HCT116 (cell line): Measurements from ENCODE around the gene CRADD. TPM values are rescaled to one million over a fixed set of nuclear protein-coding genes. Genes with fewer than 3 reads are reported as not detected.

ENCODE experiments used
- ATAC-seq: fragments of 200-7000 bp; cut with Tn5 transposase; 2 replicates; pipeline ENCODE4 v1.9.1; 2020; ENCODE audit warnings: mild to moderate bottlenecking, moderate library complexity
- BruUV-seq: library from RNA; stranded (reverse); fragments of 400-500 nt; replicated peaks from 2 replicates; lab custom pipeline; 2021; lab: Mats Ljungman, UMichigan
- CTCF ChIA-PET: fragments of 300-600 bp; sonication (Branson Sonifier 250); formaldehyde crosslinking; loops from one replicate; lab custom pipeline; 2021; ENCODE audit warnings: antibody characterized with exemption; lab: Charles Lee
- POLR2A ChIA-PET: fragments of 300-600, 350-600 bp; sonication (Branson Sonifier 250); formaldehyde crosslinking; loops from one replicate; lab custom pipeline; 2021; ENCODE audit warnings: antibody characterized with exemption; lab: Charles Lee
- RAD21 ChIA-PET, 2 experiments: fragments of 300-600 bp; sonication (Branson Sonifier 250); formaldehyde crosslinking; loops; one replicate each; lab custom pipeline; 2023; ENCODE audit warnings: low total read pairs in 2 of 2; ENCODE audit not compliant: uncharacterized antibody in 2 of 2, unreplicated experiment in 2 of 2, low non-redundant PET in 1 of 2; lab: Charles Lee
- DNase-seq: peaks from one replicate; pipeline ENCODE4 v3.0.0-alpha.2; 2010; ENCODE audit warnings: low read depth, low spot score
- H2AFZ ChIP-seq: fragments of 200-600 bp; shearing (Covaris generic), sonication (generic); 2 replicates; pipeline ENCODE4 v1.6.1; 2017; ENCODE audit warnings: low read depth, mixed run types, mixed read lengths, antibody characterized with exemption, low read length; ENCODE audit not compliant: poor library complexity, severe bottlenecking
- H3K27ac ChIP-seq: 2 replicates; pipeline ENCODE4 v1.5.1; 2012; ENCODE audit warnings: low read depth, low read length
- H3K27me3 ChIP-seq: fragments of 200-600 bp; sonication (generic); 2 replicates; pipeline ENCODE4 v1.6.1; 2016; ENCODE audit warnings: mixed run types, low read length, mixed read lengths; ENCODE audit not compliant: insufficient read depth
- H3K36me3 ChIP-seq, 2 experiments: fragments of 200-500 bp in 1 of 2; fragments of 200-600 bp in 1 of 2; sonication (Bioruptor generic) in 1 of 2; sonication (generic) in 1 of 2; 2 replicates each; pipeline versions ENCODE4 v1.5.1 to v1.6.1; 2014 to 2016; ENCODE audit warnings: low read length in 2 of 2, inconsistent platforms in 1 of 2, mixed read lengths in 1 of 2, mixed run types in 1 of 2; ENCODE audit not compliant: insufficient read depth in 2 of 2, control insufficient read depth in 1 of 2
- H3K4me1 ChIP-seq, 2 experiments: fragments of 200-600 bp in 1 of 2; sonication (generic) in 1 of 2; 2 replicates each; pipeline versions ENCODE4 v1.5.1 to v1.6.1; 2012 to 2017; ENCODE audit warnings: low read length in 2 of 2, inconsistent platforms in 1 of 2, mild to moderate bottlenecking in 1 of 2, mixed read lengths in 1 of 2, mixed run types in 1 of 2, moderate library complexity in 1 of 2; ENCODE audit not compliant: insufficient read depth in 2 of 2, control insufficient read depth in 1 of 2
- H3K4me2 ChIP-seq: fragments of 200-600 bp; sonication (generic); 2 replicates; pipeline ENCODE4 v1.6.1; 2017; ENCODE audit warnings: mixed run types, low read length, mixed read lengths
- H3K4me3 ChIP-seq, 2 experiments: fragments of 200-600 bp in 1 of 2; sonication (generic) in 1 of 2; replicated peaks in 1 of 2; 2 replicates each; pipeline ENCODE4 v1.5.1; 2011 to 2016; ENCODE audit warnings: low read length in 2 of 2, control low read depth in 1 of 2, low read depth in 1 of 2, mild to moderate bottlenecking in 1 of 2, mixed read lengths in 1 of 2, mixed run types in 1 of 2
- H3K79me2 ChIP-seq: fragments of 200-600 bp; sonication (generic); 2 replicates; pipeline ENCODE4 v1.6.1; 2017; ENCODE audit warnings: mild to moderate bottlenecking, mixed run types, low read length, moderate library complexity, mixed read lengths; ENCODE audit not compliant: insufficient read depth
- H3K9ac ChIP-seq: fragments of 200-600 bp; sonication (generic); 2 replicates; pipeline ENCODE4 v1.6.1; 2016; ENCODE audit warnings: low read length, mixed read lengths
- H3K9me2 ChIP-seq: fragments of 200-600 bp; sonication (generic), shearing (Covaris generic); 2 replicates; pipeline ENCODE4 v1.6.1; 2017; ENCODE audit warnings: mixed run types, mild to moderate bottlenecking, moderate library complexity; ENCODE audit not compliant: insufficient read depth
- H3K9me3 ChIP-seq, 2 experiments: fragments of 200-500 bp in 1 of 2; fragments of 200-600 bp in 1 of 2; sonication (Bioruptor generic) in 1 of 2; sonication (generic) in 1 of 2; 2 replicates each; pipeline ENCODE4 v1.6.1; 2014 to 2017; ENCODE audit warnings: low read length in 2 of 2, mixed read lengths in 2 of 2, inconsistent platforms in 1 of 2, low read depth in 1 of 2, mild to moderate bottlenecking in 1 of 2, mixed run types in 1 of 2, moderate library complexity in 1 of 2; ENCODE audit not compliant: control insufficient read depth in 1 of 2, insufficient read depth in 1 of 2
- H4K20me1 ChIP-seq: fragments of 200-600 bp; sonication (generic), shearing (Covaris generic); 2 replicates; pipeline ENCODE4 v1.6.1; 2017; ENCODE audit warnings: mixed run types, mild to moderate bottlenecking, moderate library complexity; ENCODE audit not compliant: insufficient read depth
- CEBPB ChIP-seq: IDR thresholded peaks from 2 replicates; pipeline ENCODE4 v1.6.1; 2012; ENCODE audit warnings: low read depth
- EGR1 ChIP-seq: IDR thresholded peaks from 2 replicates; pipeline ENCODE4 v1.6.1; 2012; ENCODE audit warnings: low read depth
- ELF1 ChIP-seq: IDR thresholded peaks from 2 replicates; pipeline ENCODE4 v1.6.1; 2012; ENCODE audit warnings: low read depth, borderline replicate concordance
- EZH2 ChIP-seq: fragments of 200-600 bp; sonication (generic); IDR thresholded peaks from 2 replicates; pipeline ENCODE4 v1.6.1; 2017; ENCODE audit warnings: antibody characterized with exemption, mixed run types
- EZH2phosphoT487 ChIP-seq: fragments of 200-600 bp; IDR thresholded peaks from 2 replicates; pipeline ENCODE4 v1.6.1; 2018; ENCODE audit warnings: antibody characterized with exemption, borderline replicate concordance
- FOSL1 ChIP-seq: IDR thresholded peaks from 2 replicates; pipeline ENCODE4 v1.6.1; 2012; ENCODE audit warnings: low read depth
- POLR2A ChIP-seq: IDR thresholded peaks from 2 replicates; pipeline ENCODE4 v1.7.0; 2011; ENCODE audit warnings: borderline replicate concordance; ENCODE audit not compliant: insufficient read depth, insufficient read length; ENCODE audit errors: extremely low read depth
- POLR2AphosphoS5 ChIP-seq: IDR thresholded peaks from 2 replicates; pipeline ENCODE4 v1.6.1; 2011; ENCODE audit warnings: mild to moderate bottlenecking, low read depth, low read length, moderate library complexity
- RAD21 ChIP-seq: IDR thresholded peaks from 2 replicates; pipeline ENCODE4 v1.6.1; 2012; ENCODE audit warnings: low read depth, mild to moderate bottlenecking
- SIN3A ChIP-seq: IDR thresholded peaks from 2 replicates; pipeline ENCODE4 v1.6.1; 2012; ENCODE audit warnings: low read depth
- SP1 ChIP-seq: IDR thresholded peaks from 2 replicates; pipeline ENCODE4 v1.6.1; 2012; ENCODE audit warnings: low read depth
- SRF ChIP-seq: IDR thresholded peaks from 2 replicates; pipeline ENCODE4 v1.6.1; 2012; ENCODE audit warnings: low read depth
- TCF7L2 ChIP-seq: IDR thresholded peaks from 2 replicates; pipeline ENCODE4 v1.7.0; 2011; ENCODE audit warnings: borderline replicate concordance, inconsistent platforms; ENCODE audit not compliant: insufficient read depth, insufficient read length; ENCODE audit errors: extremely low read depth
- YY1 ChIP-seq: IDR thresholded peaks from 2 replicates; pipeline ENCODE4 v1.6.1; 2011; ENCODE audit warnings: low read length, low read depth, moderate library complexity, mild to moderate bottlenecking; ENCODE audit not compliant: insufficient replicate concordance; ENCODE audit errors: extremely low read depth
- ZFX ChIP-seq: fragments of 450-650 bp; IDR thresholded peaks from 2 replicates; pipeline ENCODE4 v1.6.1; 2017
- ZNF274 ChIP-seq: fragments of 200-500 bp; sonication (Bioruptor generic); IDR thresholded peaks from 2 replicates; pipeline ENCODE4 v1.6.1; 2014; ENCODE audit warnings: mild to moderate bottlenecking, low read depth, low read length, inconsistent platforms
- intact Hi-C: fragments of 100-400 bp; cut with micrococcal nuclease; formaldehyde crosslinking; loops from 2 replicates; pipeline ENCODE4 v1.10.0; 2022
- total RNA-seq: library from RNA; stranded (reverse); gene quantifications from one replicate; pipeline ENCODE4 v1.2.1, GENCODE V29; 2021; ENCODE audit not compliant: unreplicated experiment
- TF ChIP-seq, protein P1 (sequence below): IDR thresholded peaks from 2 replicates; pipeline ENCODE4 v1.6.1; 2012; ENCODE audit warnings: low read depth
- TF ChIP-seq, protein P2 (sequence below): IDR thresholded peaks from 2 replicates; pipeline ENCODE4 v1.6.1; 2012

CRADD gene
- total RNA-seq, 1 experiment from 2014 or later = 12.2 TPM

DNA sequence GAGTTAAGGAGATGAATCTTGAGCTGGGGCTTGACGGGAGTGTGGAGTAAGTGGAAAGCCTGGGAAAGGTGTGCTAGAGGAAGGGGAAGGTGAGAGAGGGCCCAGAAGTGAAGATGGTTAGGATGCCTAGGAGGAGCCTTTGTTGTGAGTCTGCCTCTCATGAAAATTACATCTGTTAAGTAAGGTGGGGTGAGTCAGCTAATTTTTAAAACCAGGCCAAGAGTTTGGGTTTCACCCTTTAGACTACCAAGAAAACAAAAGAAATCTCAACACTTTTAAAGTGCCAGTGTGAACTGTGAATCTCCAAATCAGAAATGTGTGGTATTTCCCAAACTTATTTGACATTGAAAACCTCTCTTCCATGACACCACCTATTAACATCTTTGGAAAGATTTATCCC lies 185.2 kb downstream of the CRADD start:
- no peak overlapping the region for H2AFZ ChIP-seq
- intact Hi-C loops = no loop called here
- no peaks in the 10 kb centered on the region for H3K27me3 ChIP-seq
- no peaks in the 10 kb centered on the region for H3K36me3 ChIP-seq
- no TSS peak for BruUV-seq
- H3K9me3 ChIP-seq = peaks cover 4 to 11% of the 10 kb centered on the region in 2 experiments; a peak in 2 of 4 replicates
- ChIA-PET CTCF (no interaction called here), POLR2A (no interaction called here), RAD21 (no interaction called here)
- no peak overlapping the region for H3K27ac ChIP-seq
- 0 out of 2 replicates have a peak, but pooled peaks cover 3% of the 10 kb centered on the region for H3K9me2 ChIP-seq
- no peaks in the 10 kb centered on the region for H4K20me1 ChIP-seq
- TF ChIP-seq SRF (no peak), SIN3A (no peak), SP1 (no peak)
- TF ChIP-seq, protein P1, sequence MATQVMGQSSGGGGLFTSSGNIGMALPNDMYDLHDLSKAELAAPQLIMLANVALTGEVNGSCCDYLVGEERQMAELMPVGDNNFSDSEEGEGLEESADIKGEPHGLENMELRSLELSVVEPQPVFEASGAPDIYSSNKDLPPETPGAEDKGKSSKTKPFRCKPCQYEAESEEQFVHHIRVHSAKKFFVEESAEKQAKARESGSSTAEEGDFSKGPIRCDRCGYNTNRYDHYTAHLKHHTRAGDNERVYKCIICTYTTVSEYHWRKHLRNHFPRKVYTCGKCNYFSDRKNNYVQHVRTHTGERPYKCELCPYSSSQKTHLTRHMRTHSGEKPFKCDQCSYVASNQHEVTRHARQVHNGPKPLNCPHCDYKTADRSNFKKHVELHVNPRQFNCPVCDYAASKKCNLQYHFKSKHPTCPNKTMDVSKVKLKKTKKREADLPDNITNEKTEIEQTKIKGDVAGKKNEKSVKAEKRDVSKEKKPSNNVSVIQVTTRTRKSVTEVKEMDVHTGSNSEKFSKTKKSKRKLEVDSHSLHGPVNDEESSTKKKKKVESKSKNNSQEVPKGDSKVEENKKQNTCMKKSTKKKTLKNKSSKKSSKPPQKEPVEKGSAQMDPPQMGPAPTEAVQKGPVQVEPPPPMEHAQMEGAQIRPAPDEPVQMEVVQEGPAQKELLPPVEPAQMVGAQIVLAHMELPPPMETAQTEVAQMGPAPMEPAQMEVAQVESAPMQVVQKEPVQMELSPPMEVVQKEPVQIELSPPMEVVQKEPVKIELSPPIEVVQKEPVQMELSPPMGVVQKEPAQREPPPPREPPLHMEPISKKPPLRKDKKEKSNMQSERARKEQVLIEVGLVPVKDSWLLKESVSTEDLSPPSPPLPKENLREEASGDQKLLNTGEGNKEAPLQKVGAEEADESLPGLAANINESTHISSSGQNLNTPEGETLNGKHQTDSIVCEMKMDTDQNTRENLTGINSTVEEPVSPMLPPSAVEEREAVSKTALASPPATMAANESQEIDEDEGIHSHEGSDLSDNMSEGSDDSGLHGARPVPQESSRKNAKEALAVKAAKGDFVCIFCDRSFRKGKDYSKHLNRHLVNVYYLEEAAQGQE = no peak
- DNase-seq = no peak
- no peak overlapping the region for H3K4me3 ChIP-seq
- H3K79me2 ChIP-seq = no peaks in the 10 kb centered on the region
- H3K9ac ChIP-seq = no peak overlapping the region
- no peak overlapping the region for H3K4me2 ChIP-seq
- H3K4me1 ChIP-seq = peaks cover 0 to under 1% of the 10 kb centered on the region in 2 experiments; a peak in 1 of 4 replicates
- ATAC-seq = no peak

DNA sequence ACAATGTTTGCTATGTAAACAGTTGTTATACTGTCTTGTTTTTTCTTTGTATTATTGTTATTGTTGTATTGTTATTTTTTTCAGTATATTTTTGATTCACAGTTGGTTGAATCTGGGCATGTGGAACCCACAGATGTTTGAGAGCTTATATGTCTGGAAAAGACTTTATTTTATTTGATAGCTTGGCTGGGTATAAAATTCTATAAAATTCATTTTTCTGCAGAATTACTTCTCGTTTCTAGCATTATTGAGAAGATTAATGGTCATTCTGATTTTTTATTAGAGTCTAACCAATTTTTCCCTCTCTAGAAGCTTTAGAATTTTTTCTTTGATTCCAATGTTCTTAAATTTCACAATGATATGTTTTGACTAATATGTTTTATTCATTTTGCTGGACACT lies 188.6 kb downstream of the CRADD start:
- BruUV-seq = no TSS peak
- ATAC-seq (no peak), DNase-seq (no peak)
- no peak overlapping the region for H3K9ac ChIP-seq
- H3K36me3 ChIP-seq = no peaks in the 10 kb centered on the region
- intact Hi-C loops = no loop called here
- H3K9me3 ChIP-seq = peaks cover 4 to 11% of the 10 kb centered on the region in 2 experiments; a peak in 2 of 4 replicates
- ChIA-PET RAD21 (no interaction called here), CTCF (no interaction called here), POLR2A (no interaction called here)
- H3K9me2 ChIP-seq = no peaks in the 10 kb centered on the region
- H4K20me1 ChIP-seq = no peaks in the 10 kb centered on the region
- H3K4me1 ChIP-seq = no peaks in the 10 kb centered on the region
- no peaks in the 10 kb centered on the region for H3K27me3 ChIP-seq
- H3K79me2 ChIP-seq = no peaks in the 10 kb centered on the region
- H2AFZ ChIP-seq = no peak overlapping the region
- H3K27ac ChIP-seq = no peak overlapping the region
- H3K4me2 ChIP-seq = no peak overlapping the region
- H3K4me3 ChIP-seq = no peak overlapping the region
- TF ChIP-seq, protein P2, sequence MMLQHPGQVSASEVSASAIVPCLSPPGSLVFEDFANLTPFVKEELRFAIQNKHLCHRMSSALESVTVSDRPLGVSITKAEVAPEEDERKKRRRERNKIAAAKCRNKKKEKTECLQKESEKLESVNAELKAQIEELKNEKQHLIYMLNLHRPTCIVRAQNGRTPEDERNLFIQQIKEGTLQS = no peak
- TF ChIP-seq EGR1 (no peak), SP1 (no peak), ZNF274 (no peak), POLR2AphosphoS5 (no peak), SIN3A (no peak), TCF7L2 (no peak), ZFX (no peak), CEBPB (no peak), FOSL1 (no peak), EZH2phosphoT487 (no peak), RAD21 (no peak), YY1 (no peak), POLR2A (no peak), EZH2 (no peak), ELF1 (no peak)
